ENCODE data around the gene RDH12.

GRCh38 chr14:67695394-67695949 lies 6.2 kb upstream of the RDH12 start, which contains the start of gene RDH11:
- TF ChIP-seq CTCF (IDR thresholded peaks at IDR 0.05 in 4 of 5, conservative IDR thresholded peaks at IDR 0.05 in 1 of 5) (no peak), POLR2A (IDR thresholded peaks at IDR 0.05) (peak; percentile 45 to 63)

All from gastrocnemius medialis (tissue), 4 donors.